22Rv1 (cell line): Measurements from ENCODE around the gene BEND3.

ENCODE experiments used
- H3K27ac ChIP-seq: fragments of 450-650 bp; 2 replicates; pipeline ENCODE4 v1.5.1; 2017
- CTCF ChIP-seq: fragments of 450-650 bp; IDR thresholded peaks from 2 replicates; pipeline ENCODE4 v1.5.1; 2017; ENCODE audit warnings: mild to moderate bottlenecking
- ZFX ChIP-seq: fragments of 450-650 bp; IDR thresholded peaks from 2 replicates; pipeline ENCODE4 v1.6.1; 2017; ENCODE audit warnings: antibody characterized with exemption, borderline replicate concordance

The BEND3 gene

GRCh38 chr6:107057679-107058078, 57.6 kb downstream of the BEND3 start:
- TF ChIP-seq ZFX (no peak), CTCF (no peak)
- no peak overlapping the region for H3K27ac ChIP-seq

GRCh38 chr6:107056796-107057195, 58.5 kb downstream of the BEND3 start:
- no peak for TF ChIP-seq CTCF
- TF ChIP-seq ZFX, result no peak
- H3K27ac ChIP-seq, result no peak overlapping the region

GRCh38 chr6:107047807-107048206, 67.5 kb downstream of the BEND3 start:
- no peak overlapping the region for H3K27ac ChIP-seq
- no peak for TF ChIP-seq CTCF
- no peak for TF ChIP-seq ZFX

- TF ChIP-seq ZFX (no peak), CTCF (no peak)
- H3K27ac ChIP-seq, result no peak overlapping the region
Measured at GRCh38 chr6:107045826-107046675, 69.3 kb downstream of the BEND3 start.

- no peak for TF ChIP-seq ZFX
- TF ChIP-seq CTCF, result no peak
- H3K27ac ChIP-seq, result no peak overlapping the region
Measured at GRCh38 chr6:107033126-107033525, 82.2 kb downstream of the BEND3 start.

- no peak overlapping the region for H3K27ac ChIP-seq
- TF ChIP-seq CTCF, result no peak
- TF ChIP-seq ZFX, result no peak
Measured at GRCh38 chr6:107032051-107032450, 83.3 kb downstream of the BEND3 start.

GRCh38 chr6:107030151-107030550, 85.2 kb downstream of the BEND3 start:
- no peak for TF ChIP-seq CTCF
- no peak for TF ChIP-seq ZFX
- H3K27ac ChIP-seq, result no peak overlapping the region
